ENCODE results near the gene AGA. TPM values are rescaled to one million over a fixed set of nuclear protein-coding genes. Genes with fewer than 3 reads are reported as not detected.

The AGA gene
- polyA plus RNA-seq, 1 of the 3 experiments (the other 2 are of a cell fraction): 36.8 TPM

GRCh38 chr4:177411996-177412395, 30.2 kb downstream of the AGA start:
- H3K27ac ChIP-seq (ENCODE audit: low read depth in 2 of 2, low read length in 1 of 2): no peak overlapping the region
- H3K9me3 ChIP-seq: no peaks in the 10 kb centered on the region
- no peaks in the 10 kb centered on the region for H4K20me1 ChIP-seq (ENCODE audit: insufficient read depth)
- POLR2A ChIA-PET: no interaction called here
- no peaks in the 10 kb centered on the region for H3K4me1 ChIP-seq (ENCODE audit: control insufficient read depth in 1 of 2, insufficient read depth in 2 of 2, low read depth in 1 of 2, low read length in 1 of 2)
- WGBS (ENCODE audit: low lambda C conversion rate): 56% methylated on average over 5 of the region's 5 CpGs
- H3K4me2 ChIP-seq: no peak overlapping the region
- H3K9ac ChIP-seq: no peak overlapping the region
- no peak overlapping the region for H3K4me3 ChIP-seq (ENCODE audit: low read depth in 2 of 2, low read length in 1 of 2)
- no peaks in the 10 kb centered on the region for H3K27me3 ChIP-seq (ENCODE audit: insufficient read depth)
- CTCF ChIA-PET: interaction anchor here (1.0 kb wide), 1 partner anchor 13 kb away, joined by 3 read pairs; no protein-coding TSS in a partner anchor
- H3F3A ChIP-seq (replicated peaks; ENCODE audit: insufficient read depth): no peaks in the 10 kb centered on the region
- H3K36me3 ChIP-seq (replicated peaks in 1 of 2; ENCODE audit: control insufficient read depth in 1 of 2, insufficient read depth in 2 of 2, low read length in 1 of 2): no peaks in the 10 kb centered on the region
- H2AFZ ChIP-seq (ENCODE audit: low read depth): no peak overlapping the region
- TF ChIP-seq IRF3 (IDR thresholded peaks at IDR 0.05; ENCODE audit: low read depth, low read length) (no peak), POLR2AphosphoS5 (IDR thresholded peaks at IDR 0.05; ENCODE audit: low read depth, low read length) (no peak), PBX3 (IDR thresholded peaks at IDR 0.05) (no peak), RFX5 (IDR thresholded peaks at IDR 0.05; ENCODE audit: low read length) (no peak), SIN3A (IDR thresholded peaks at IDR 0.05; ENCODE audit: borderline replicate concordance, low read depth, low read length) (no peak), YY1 (IDR thresholded peaks at IDR 0.05; ENCODE audit: low read depth) (no peak), GABPA (IDR thresholded peaks at IDR 0.05; ENCODE audit: low read depth) (no peak), CHD2 (IDR thresholded peaks at IDR 0.05; ENCODE audit: low read length, partially characterized antibody) (no peak), MAX (IDR thresholded peaks at IDR 0.05; ENCODE audit: low read depth) (no peak), RXRA (IDR thresholded peaks at IDR 0.05; ENCODE audit: borderline replicate concordance, low read depth) (no peak), JUND (IDR thresholded peaks at IDR 0.05) (no peak), ZBTB33 (IDR thresholded peaks at IDR 0.05; ENCODE audit: borderline replicate concordance, low read depth) (no peak), NFIC (IDR thresholded peaks at IDR 0.05; ENCODE audit: borderline replicate concordance) (no peak), FOXM1 (IDR thresholded peaks at IDR 0.05; ENCODE audit: low read depth) (no peak), FOSL2 (IDR thresholded peaks at IDR 0.05; ENCODE audit: borderline replicate concordance, low read depth) (no peak)
- H3K9me2 ChIP-seq: no peaks in the 10 kb centered on the region
- no peak for DNase-seq
- H3K79me2 ChIP-seq (ENCODE audit: insufficient read depth): no peaks in the 10 kb centered on the region

GRCh38 chr4:177410566-177410965, 31.7 kb downstream of the AGA start:
- Histone ChIP-seq H3K9ac (no peak overlapping the region), H3K4me3 (ENCODE audit: low read depth in 2 of 2, low read length in 1 of 2) (no peak overlapping the region), H3K36me3 (replicated peaks in 1 of 2; ENCODE audit: control insufficient read depth in 1 of 2, insufficient read depth in 2 of 2, low read length in 1 of 2) (no peaks in the 10 kb centered on the region), H3K9me3 (no peaks in the 10 kb centered on the region), H3F3A (replicated peaks; ENCODE audit: insufficient read depth) (no peaks in the 10 kb centered on the region), H3K27me3 (ENCODE audit: insufficient read depth) (no peaks in the 10 kb centered on the region), H3K4me2 (no peak overlapping the region), H4K20me1 (ENCODE audit: insufficient read depth) (no peaks in the 10 kb centered on the region), H3K79me2 (ENCODE audit: insufficient read depth) (no peaks in the 10 kb centered on the region), H3K27ac (ENCODE audit: low read depth in 2 of 2, low read length in 1 of 2) (no peak overlapping the region), H3K9me2 (no peaks in the 10 kb centered on the region), H2AFZ (ENCODE audit: low read depth) (no peak overlapping the region), H3K4me1 (ENCODE audit: control insufficient read depth in 1 of 2, insufficient read depth in 2 of 2, low read depth in 1 of 2, low read length in 1 of 2) (no peaks in the 10 kb centered on the region)
- POLR2A ChIA-PET: no interaction called here
- DNase-seq: no peak
- CTCF ChIA-PET: interaction anchor here (1.3 kb wide), 1 partner anchor 164 kb away, joined by 3 read pairs; no protein-coding TSS in a partner anchor
- TF ChIP-seq RXRA (IDR thresholded peaks at IDR 0.05; ENCODE audit: borderline replicate concordance, low read depth) (no peak), SMC3 (IDR thresholded peaks at IDR 0.05; ENCODE audit: low read depth, low read length) (no peak), CHD2 (IDR thresholded peaks at IDR 0.05; ENCODE audit: low read length, partially characterized antibody) (no peak), ELF1 (IDR thresholded peaks at IDR 0.05) (no peak), USF2 (IDR thresholded peaks at IDR 0.05; ENCODE audit: borderline replicate concordance, low read depth, low read length) (no peak), FOSL2 (IDR thresholded peaks at IDR 0.05; ENCODE audit: borderline replicate concordance, low read depth) (no peak), FOXJ3 (CRISPR knock-in tag; IDR thresholded peaks at IDR 0.05) (no peak), PBX3 (IDR thresholded peaks at IDR 0.05) (no peak), EP300 (IDR thresholded peaks at IDR 0.05; ENCODE audit: borderline replicate concordance in 1 of 2, low read depth in 1 of 2, low read length in 1 of 2) (no peak), EZH2phosphoT487 (IDR thresholded peaks at IDR 0.05; ENCODE audit: borderline replicate concordance, low read depth) (no peak), MXI1 (IDR thresholded peaks at IDR 0.05; ENCODE audit: low read depth, low read length) (no peak), MAX (IDR thresholded peaks at IDR 0.05; ENCODE audit: low read depth) (no peak)

Measured in SK-N-SH (cell line).